ENCODE results near the gene PHTF2.

The PHTF2 gene

GRCh38 chr7:77822269-77822668 is 23.7 kb downstream of the PHTF2 start:
- ATAC-seq (ENCODE audit: insufficient read depth, low read depth) = no peak
- DNase-seq = no peak
- no peaks in the 10 kb centered on the region for H3K4me1 ChIP-seq (ENCODE audit: insufficient read depth, low read length)
- 0 out of 2 replicates have a peak overlapping the region, but pooled peaks have one; percentile 29 for H3K27ac ChIP-seq (ENCODE audit: low read length)
- H4K20me1 ChIP-seq (ENCODE audit: insufficient read depth, low read length) = peaks cover 26% of the 10 kb centered on the region
- H3K79me2 ChIP-seq (ENCODE audit: insufficient read depth, low read length) = peaks cover 94% of the 10 kb centered on the region
- TF ChIP-seq EZH2 (IDR thresholded peaks at IDR 0.05; ENCODE audit: borderline replicate concordance, low read depth, low read length, severe bottlenecking) (no peak), CTCF (IDR thresholded peaks at IDR 0.05; ENCODE audit: borderline replicate concordance, extremely low read depth, low read length, poor library complexity, severe bottlenecking) (no peak)
- peaks cover 21% of the 10 kb centered on the region for H3K36me3 ChIP-seq (ENCODE audit: insufficient read depth, low read length)
- no peak overlapping the region for H3K9ac ChIP-seq (ENCODE audit: low read depth, low read length)
- H3K9me3 ChIP-seq (ENCODE audit: insufficient read depth, low read length, severe bottlenecking) = peaks cover 33% of the 10 kb centered on the region
- no peak overlapping the region for H3K4me3 ChIP-seq (ENCODE audit: low read depth in 1 of 2, low read length in 2 of 2)
- H3K27me3 ChIP-seq (ENCODE audit: insufficient read depth, low read length, poor library complexity) = no peaks in the 10 kb centered on the region
- no peak overlapping the region for H3K4me2 ChIP-seq (ENCODE audit: insufficient read depth, low read length)
- no peak overlapping the region for H2AFZ ChIP-seq (ENCODE audit: low read depth, low read length)

- no peaks in the 10 kb centered on the region for H3K27me3 ChIP-seq (ENCODE audit: insufficient read depth, low read length, poor library complexity)
- peaks cover 27% of the 10 kb centered on the region for H4K20me1 ChIP-seq (ENCODE audit: insufficient read depth, low read length)
- no peak overlapping the region for H3K27ac ChIP-seq (ENCODE audit: low read length)
- H3K79me2 ChIP-seq (ENCODE audit: insufficient read depth, low read length) = peaks cover 93% of the 10 kb centered on the region
- H3K36me3 ChIP-seq (ENCODE audit: insufficient read depth, low read length) = peaks cover 19% of the 10 kb centered on the region
- no peak overlapping the region for H3K9ac ChIP-seq (ENCODE audit: low read depth, low read length)
- ATAC-seq (ENCODE audit: insufficient read depth, low read depth) (no peak), DNase-seq (no peak)
- TF ChIP-seq CTCF (IDR thresholded peaks at IDR 0.05; ENCODE audit: borderline replicate concordance, extremely low read depth, low read length, poor library complexity, severe bottlenecking) = no peak
- no peak for TF ChIP-seq EZH2 (IDR thresholded peaks at IDR 0.05; ENCODE audit: borderline replicate concordance, low read depth, low read length, severe bottlenecking)
- H2AFZ ChIP-seq (ENCODE audit: low read depth, low read length) = no peak overlapping the region
- no peak overlapping the region for H3K4me2 ChIP-seq (ENCODE audit: insufficient read depth, low read length)
- no peaks in the 10 kb centered on the region for H3K4me1 ChIP-seq (ENCODE audit: insufficient read depth, low read length)
- peaks cover 33% of the 10 kb centered on the region for H3K9me3 ChIP-seq (ENCODE audit: insufficient read depth, low read length, severe bottlenecking)
- no peak overlapping the region for H3K4me3 ChIP-seq (ENCODE audit: low read depth in 1 of 2, low read length in 2 of 2)
These were observed 25.2 kb downstream of the PHTF2 start for GRCh38 chr7:77823787-77824186.

- Histone ChIP-seq H2AFZ (ENCODE audit: low read depth, low read length) (no peak overlapping the region), H3K36me3 (ENCODE audit: insufficient read depth, low read length) (peaks cover 19% of the 10 kb centered on the region), H3K79me2 (ENCODE audit: insufficient read depth, low read length) (peaks cover 92% of the 10 kb centered on the region), H4K20me1 (ENCODE audit: insufficient read depth, low read length) (peaks cover 30% of the 10 kb centered on the region), H3K27ac (ENCODE audit: low read length) (no peak overlapping the region), H3K9ac (ENCODE audit: low read depth, low read length) (no peak overlapping the region), H3K27me3 (ENCODE audit: insufficient read depth, low read length, poor library complexity) (no peaks in the 10 kb centered on the region), H3K4me1 (ENCODE audit: insufficient read depth, low read length) (no peaks in the 10 kb centered on the region), H3K4me3 (ENCODE audit: low read depth in 1 of 2, low read length in 2 of 2) (no peak overlapping the region), H3K9me3 (ENCODE audit: insufficient read depth, low read length, severe bottlenecking) (peaks cover 30% of the 10 kb centered on the region), H3K4me2 (ENCODE audit: insufficient read depth, low read length) (no peak overlapping the region)
- DNase-seq (no peak), ATAC-seq (ENCODE audit: insufficient read depth, low read depth) (no peak)
- no peak for TF ChIP-seq CTCF (IDR thresholded peaks at IDR 0.05; ENCODE audit: borderline replicate concordance, extremely low read depth, low read length, poor library complexity, severe bottlenecking)
These were observed 26.1 kb downstream of the PHTF2 start for GRCh38 chr7:77824636-77825035.

GRCh38 chr7:77825131-77825530 is 26.6 kb downstream of the PHTF2 start:
- H3K9me3 ChIP-seq (ENCODE audit: insufficient read depth, low read length, severe bottlenecking) = peaks cover 28% of the 10 kb centered on the region
- no peak overlapping the region for H3K27ac ChIP-seq (ENCODE audit: low read length)
- TF ChIP-seq EZH2 (IDR thresholded peaks at IDR 0.05; ENCODE audit: borderline replicate concordance, low read depth, low read length, severe bottlenecking) (no peak), CTCF (IDR thresholded peaks at IDR 0.05; ENCODE audit: borderline replicate concordance, extremely low read depth, low read length, poor library complexity, severe bottlenecking) (no peak)
- ATAC-seq (ENCODE audit: insufficient read depth, low read depth) = no peak
- no peak overlapping the region for H3K9ac ChIP-seq (ENCODE audit: low read depth, low read length)
- H4K20me1 ChIP-seq (ENCODE audit: insufficient read depth, low read length) = peaks cover 33% of the 10 kb centered on the region
- H3K36me3 ChIP-seq (ENCODE audit: insufficient read depth, low read length) = peaks cover 19% of the 10 kb centered on the region
- H3K4me3 ChIP-seq (ENCODE audit: low read depth in 1 of 2, low read length in 2 of 2) = no peak overlapping the region
- H3K4me1 ChIP-seq (ENCODE audit: insufficient read depth, low read length) = no peaks in the 10 kb centered on the region
- DNase-seq = no peak
- peaks cover 92% of the 10 kb centered on the region for H3K79me2 ChIP-seq (ENCODE audit: insufficient read depth, low read length)
- H2AFZ ChIP-seq (ENCODE audit: low read depth, low read length) = no peak overlapping the region
- H3K4me2 ChIP-seq (ENCODE audit: insufficient read depth, low read length) = no peak overlapping the region
- H3K27me3 ChIP-seq (ENCODE audit: insufficient read depth, low read length, poor library complexity) = no peaks in the 10 kb centered on the region

Measured in DND-41 (cell line).